HepG2 (cell line): ENCODE data around the gene ABCB6. TPM values are rescaled to one million over a fixed set of nuclear protein-coding genes. Genes with fewer than 3 reads are reported as not detected.

Experiments used
- ATF3 ChIP-seq: sonication (generic); formaldehyde crosslinking; IDR thresholded peaks from 2 replicates; pipeline ENCODE4 v1.4.0; 2020; ENCODE audit warnings: missing genetic modification reagents
- DMAP1 ChIP-seq: IDR thresholded peaks from 2 replicates; pipeline ENCODE4 v1.6.1; 2016
- HOXD1 ChIP-seq: sonication (generic); formaldehyde crosslinking; IDR thresholded peaks from 2 replicates; pipeline ENCODE4 v1.5.0; 2020; ENCODE audit warnings: missing genetic modification reagents
- IKZF4 ChIP-seq: sonication (generic); formaldehyde crosslinking; IDR thresholded peaks from 2 replicates; pipeline ENCODE4 v1.5.1; 2020; ENCODE audit warnings: borderline replicate concordance, mild to moderate bottlenecking, low read depth, missing genetic modification reagents; ENCODE audit errors: not compliant biosample characterization
- IRX3 ChIP-seq: sonication (generic); formaldehyde crosslinking; IDR thresholded peaks from 2 replicates; pipeline ENCODE4 v1.8.1; 2023; ENCODE audit warnings: mild to moderate bottlenecking, low read depth, missing genetic modification reagents, borderline replicate concordance
- POLR2G ChIP-seq: fragments of 200-400 bp; formaldehyde crosslinking; IDR thresholded peaks from 2 replicates; pipeline ENCODE4 v1.6.1; 2018; ENCODE audit warnings: mild to moderate bottlenecking, low read depth, low read length, moderate library complexity
- PPARG ChIP-seq: conservative IDR thresholded peaks from 2 replicates; pipeline ENCODE4 v1.6.1; 2016; ENCODE audit warnings: missing biosample characterization, missing genetic modification reagents
- REST ChIP-seq, 2 experiments: IDR thresholded peaks; 2 replicates each; pipeline ENCODE4 v1.6.1; 2011 to 2012; ENCODE audit warnings: low read length in 2 of 2, borderline replicate concordance in 1 of 2, low read depth in 1 of 2, mild to moderate bottlenecking in 1 of 2, moderate library complexity in 1 of 2
- SOX5 ChIP-seq: IDR thresholded peaks from 2 replicates; pipeline ENCODE4 v1.6.1; 2016; ENCODE audit warnings: borderline replicate concordance
- SRY ChIP-seq: sonication (generic); formaldehyde crosslinking; IDR thresholded peaks from 2 replicates; pipeline ENCODE4 v1.8.0; 2022; ENCODE audit warnings: mild to moderate bottlenecking, missing genetic modification reagents
- TBL1XR1 ChIP-seq: fragments of 150-350 bp; IDR thresholded peaks from 2 replicates; pipeline ENCODE4 v1.6.1; 2014; ENCODE audit warnings: borderline replicate concordance, low read length; ENCODE audit not compliant: partially characterized antibody
- ZBTB10 ChIP-seq: sonication (generic); formaldehyde crosslinking; IDR thresholded peaks from 2 replicates; pipeline ENCODE4 v1.4.0; 2020; ENCODE audit warnings: missing genetic modification reagents, borderline replicate concordance
- ZBTB26 ChIP-seq: IDR thresholded peaks from 2 replicates; pipeline ENCODE4 v1.6.1; 2016; ENCODE audit warnings: missing compliant biosample characterization, missing genetic modification reagents, borderline replicate concordance
- ZFP36L2 ChIP-seq: sonication (generic); formaldehyde crosslinking; IDR thresholded peaks from 2 replicates; pipeline ENCODE4 v1.4.0; 2020; ENCODE audit warnings: missing genetic modification reagents
- ZFP82 ChIP-seq: sonication (generic); formaldehyde crosslinking; IDR thresholded peaks from 2 replicates; pipeline ENCODE4 v1.5.1; 2020; ENCODE audit warnings: mild to moderate bottlenecking, missing genetic modification reagents, borderline replicate concordance
- ZKSCAN8 ChIP-seq: IDR thresholded peaks from 2 replicates; pipeline ENCODE4 v1.6.1; 2016; ENCODE audit warnings: borderline replicate concordance, missing genetic modification reagents, missing compliant biosample characterization
- ZNF383 ChIP-seq: sonication (generic); formaldehyde crosslinking; IDR thresholded peaks from 2 replicates; pipeline ENCODE4 v1.4.0; 2020; ENCODE audit warnings: missing genetic modification reagents, mild to moderate bottlenecking, borderline replicate concordance
- ZNF709 ChIP-seq: sonication (generic); formaldehyde crosslinking; IDR thresholded peaks from 2 replicates; pipeline ENCODE4 v1.5.0; 2020; ENCODE audit warnings: mild to moderate bottlenecking, missing genetic modification reagents
- polyA plus RNA-seq, 8 experiments: library from polyadenylated mRNA; depleted of rRNA in 3 of 8; stranded (reverse) in 7 of 8; unstranded in 1 of 8; fragments of >200 nt; fragmentation: Illumina TruSeq in 4 of 8; extraction: Trizol in 4 of 8; gene quantifications; 2 replicates each; pipeline versions ENCODE4 v1.2.1 to v1.2.3, GENCODE V29; 2011 to 2016; ENCODE audit warnings: low read depth in 4 of 8, missing spikeins in 1 of 8, mixed read lengths in 1 of 8; ENCODE audit not compliant: insufficient read depth in 1 of 8
- total RNA-seq, 5 experiments: library from RNA; depleted of rRNA; stranded (reverse); fragments of >200 nt; fragmentation: Illumina TruSeq; extraction: Trizol; gene quantifications; 2 replicates each; pipeline ENCODE4 v1.2.3, GENCODE V29; 2016; ENCODE audit warnings: low read depth in 1 of 5

Gene ABCB6
- total and polyA plus RNA-seq, 2 of the 13 experiments (the other 11 are each of a cell fraction or from before 2014, with no cell fraction given) = 91.1 to 137 TPM

GRCh38 chr2:219207134-219207883, 11.4 kb downstream of the ABCB6 start (continued):
- TF ChIP-seq ZBTB10 (CRISPR knock-in tag) (no peak), HOXD1 (CRISPR knock-in tag) (no peak), IKZF4 (CRISPR knock-in tag) (no peak), REST (IDR thresholded peaks at IDR 0.05; ENCODE audit: borderline replicate concordance in 1 of 2, low read depth in 1 of 2, low read length in 2 of 2) (no peak), SOX5 (CRISPR knock-in tag) (no peak), ATF3 (CRISPR knock-in tag) (no peak), POLR2G (peak; percentile 19; the same call in 1 of the 2 replicates), DMAP1 (CRISPR knock-in tag) (peak; percentile 3; the same call in 1 of the 2 replicates), ZKSCAN8 (CRISPR knock-in tag) (no peak), ZBTB26 (CRISPR knock-in tag) (no peak), IRX3 (CRISPR knock-in tag) (no peak), TBL1XR1 (no peak), ZNF709 (CRISPR knock-in tag) (no peak), ZFP82 (CRISPR knock-in tag) (no peak), ZNF383 (CRISPR knock-in tag) (no peak), ZFP36L2 (CRISPR knock-in tag) (no peak), PPARG (CRISPR knock-in tag) (no peak), SRY (peak; percentile 75; the same call in 1 of the 2 replicates)
